Measurements from ENCODE around the gene USH2A.

- TF ChIP-seq CTCF (IDR thresholded peaks at IDR 0.05) (no peak), POLR2A (IDR thresholded peaks at IDR 0.05) (no peak)
Measured at GRCh38 chr1:215888159-215888558, 535.1 kb downstream of the USH2A start.

Measured in lower leg skin (tissue), 3 donors.